HG03521 (cell line): ENCODE measurements around the gene IL9.

Source experiments
- ATAC-seq: cut with Tn5 transposase; IDR thresholded peaks from one replicate; pipeline ENCODE4 v1.9.1; 2021; ENCODE audit warnings: mild to moderate bottlenecking, moderate library complexity; ENCODE audit not compliant: unreplicated experiment

The IL9 gene

DNA sequence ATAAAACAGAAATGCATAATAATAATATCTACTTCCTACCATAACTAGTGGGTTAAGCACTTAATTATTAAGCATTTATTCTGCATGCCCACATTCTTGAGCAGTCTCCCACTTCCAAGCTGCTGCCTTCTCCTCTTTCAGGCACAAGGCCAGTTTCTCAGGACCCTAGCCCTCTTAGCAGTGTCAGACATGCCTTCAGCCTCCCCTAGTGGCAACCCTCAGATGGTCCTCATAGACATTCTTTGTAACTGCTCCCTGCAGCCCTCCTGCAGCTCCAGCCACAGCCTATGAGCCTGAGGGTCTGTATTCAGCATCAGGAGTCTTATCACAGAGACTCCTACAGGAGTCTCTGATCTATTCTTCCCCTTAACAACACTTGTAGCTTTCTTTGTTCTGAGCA lies 3.9 kb downstream of the IL9 start:
- ATAC-seq = no peak

DNA sequence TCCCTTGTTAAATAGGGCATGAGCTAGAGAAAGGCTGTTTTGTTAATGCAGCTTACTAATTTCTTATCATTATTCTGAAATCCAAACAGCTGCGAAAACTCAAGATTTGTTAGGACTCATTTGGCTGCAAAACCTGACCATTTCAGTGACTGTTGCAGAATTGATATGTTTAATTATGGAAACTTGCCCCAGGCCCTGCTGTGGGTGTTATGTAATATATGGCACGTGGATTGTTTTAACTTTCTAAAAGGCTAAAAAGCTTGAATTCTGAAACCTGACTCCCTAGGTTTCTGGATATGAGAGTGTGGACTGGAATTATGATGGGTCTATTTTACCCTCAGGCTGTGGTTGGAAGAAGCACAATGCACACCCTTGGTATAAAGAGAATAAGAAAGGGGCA lies 4.4 kb downstream of the IL9 start:
- no peak for ATAC-seq

DNA sequence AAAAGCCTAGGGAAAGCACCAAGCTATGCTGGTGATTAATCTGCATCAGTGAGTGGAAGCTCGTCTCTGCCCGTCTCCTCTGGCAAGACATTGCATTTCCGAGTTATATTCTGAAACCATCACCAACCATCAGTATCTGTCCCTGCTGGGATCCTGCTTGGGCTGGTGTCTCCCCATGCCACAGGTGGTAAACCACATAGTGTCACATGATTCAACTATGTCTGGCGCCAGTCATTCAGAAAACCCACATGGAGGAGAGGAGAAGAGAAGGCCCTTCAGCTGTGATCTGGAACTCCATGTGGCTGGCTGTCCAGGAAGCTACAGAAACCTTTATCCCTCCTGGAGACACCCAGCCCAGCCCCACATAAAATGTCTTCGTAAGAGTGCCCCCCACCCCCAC lies 4.8 kb downstream of the IL9 start:
- ATAC-seq = no peak

DNA sequence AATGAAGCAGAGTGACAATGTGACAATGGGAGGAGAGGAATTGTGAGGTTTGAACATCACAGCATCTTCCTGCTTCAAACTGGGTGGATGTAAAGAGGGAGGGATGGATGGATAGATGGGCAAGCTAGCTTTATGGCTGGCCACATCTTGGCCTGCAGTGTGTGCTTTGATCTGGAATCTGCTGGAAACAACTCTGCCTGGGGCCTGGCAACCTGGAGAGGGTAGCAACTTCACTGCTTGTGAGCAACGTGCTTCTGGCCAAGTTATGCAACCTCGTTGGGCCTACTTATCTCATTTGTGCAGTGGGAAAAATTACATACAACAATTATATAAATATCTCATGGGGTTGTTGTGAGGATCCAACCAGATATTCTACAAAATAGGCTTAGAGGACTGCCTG lies 5.3 kb downstream of the IL9 start:
- no peak for ATAC-seq

DNA sequence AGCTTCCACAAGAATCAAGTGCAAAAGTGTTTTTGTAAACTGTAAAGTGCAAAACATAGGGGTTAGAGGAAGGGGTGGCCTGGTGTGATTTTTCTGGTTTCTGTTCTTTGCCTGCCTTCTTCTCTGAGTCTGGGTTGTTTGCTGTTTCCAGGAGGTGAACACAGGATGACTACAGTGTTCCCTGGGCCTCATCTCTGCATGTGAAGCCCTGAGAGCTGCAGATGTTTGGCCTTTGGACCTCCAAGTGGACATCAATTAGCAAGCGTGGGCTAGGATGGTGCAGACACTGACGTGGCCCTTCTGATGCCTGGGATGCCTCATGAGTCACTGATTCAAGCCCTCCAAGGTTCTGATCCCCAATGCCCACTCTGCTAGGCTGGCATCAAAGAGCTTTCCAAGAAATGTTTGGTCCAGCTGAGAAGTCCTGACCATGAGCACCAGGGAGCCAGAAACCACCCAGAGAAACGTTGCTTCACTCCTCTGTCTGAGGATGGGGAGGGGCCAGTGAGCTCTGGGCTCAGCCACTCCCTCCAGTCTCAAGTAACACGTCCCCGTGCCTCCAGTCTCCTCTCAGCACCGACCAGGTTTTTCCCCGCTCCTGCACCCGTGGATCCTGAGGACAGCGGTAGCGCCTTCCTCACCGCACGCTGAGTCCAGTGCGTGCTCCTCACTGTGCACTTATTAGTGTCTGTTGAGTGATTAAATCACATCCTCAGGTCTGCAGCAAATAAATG lies 7.6 kb downstream of the IL9 start:
- ATAC-seq = no peak

DNA sequence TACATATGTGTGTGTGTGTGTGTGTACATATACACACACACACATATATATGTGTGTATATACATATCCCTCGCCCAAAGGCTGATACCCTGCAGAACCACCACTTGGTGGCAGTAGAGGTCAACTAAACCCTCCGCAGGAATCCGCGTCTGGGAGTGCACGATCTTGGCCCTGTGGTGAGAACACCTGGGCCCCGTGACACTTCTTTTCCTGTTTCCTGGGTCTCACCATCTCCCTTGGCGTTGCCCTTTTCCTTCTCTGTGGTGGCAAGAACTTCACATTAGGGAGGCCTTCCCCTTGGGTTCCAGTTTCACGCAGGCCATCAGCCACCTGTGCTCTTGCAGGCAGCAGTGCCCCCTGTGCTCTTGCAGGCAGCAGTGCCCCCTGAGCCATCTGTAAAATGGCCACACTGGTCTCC lies 8.2 kb downstream of the IL9 start:
- ATAC-seq = peak; percentile 93

DNA sequence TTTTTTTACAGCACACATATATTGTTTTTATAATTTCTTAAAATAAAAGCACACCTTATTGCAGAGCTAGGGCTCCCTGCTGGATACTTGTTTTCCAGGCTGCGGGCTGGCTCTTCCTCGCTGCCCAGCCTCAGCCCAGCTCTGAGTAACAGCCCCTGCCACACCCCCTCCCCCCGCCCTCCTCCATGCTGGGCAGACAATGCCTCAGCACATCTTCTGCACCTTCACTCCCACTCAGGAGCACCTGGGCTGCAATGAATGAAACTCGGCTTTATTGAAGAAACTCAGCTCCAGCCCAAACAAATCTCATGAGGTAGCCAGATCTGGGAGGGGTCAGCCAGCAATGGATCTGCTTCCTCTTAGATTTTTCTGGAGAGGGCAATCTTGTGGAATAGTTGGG lies 9.5 kb downstream of the IL9 start:
- ATAC-seq = no peak

DNA sequence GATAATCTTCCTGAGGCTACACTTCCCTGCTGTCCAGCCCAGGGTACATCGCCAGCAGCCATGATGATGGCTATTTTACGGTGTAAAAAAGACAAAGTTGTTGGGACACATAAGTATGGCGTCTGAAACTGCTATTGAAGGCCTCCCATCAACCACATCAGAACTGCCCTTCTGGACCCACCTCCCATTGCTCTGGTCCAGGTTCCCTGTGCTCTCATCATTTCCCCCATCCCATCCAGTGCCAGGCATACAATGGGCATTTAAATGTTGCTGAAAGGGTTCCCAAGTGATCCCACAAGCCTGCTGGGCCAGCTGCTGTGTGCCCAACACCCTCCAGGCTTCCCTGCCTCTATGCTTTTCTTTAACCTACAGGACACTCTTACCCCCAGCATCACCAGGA lies 10.6 kb downstream of the IL9 start:
- ATAC-seq = no peak

DNA sequence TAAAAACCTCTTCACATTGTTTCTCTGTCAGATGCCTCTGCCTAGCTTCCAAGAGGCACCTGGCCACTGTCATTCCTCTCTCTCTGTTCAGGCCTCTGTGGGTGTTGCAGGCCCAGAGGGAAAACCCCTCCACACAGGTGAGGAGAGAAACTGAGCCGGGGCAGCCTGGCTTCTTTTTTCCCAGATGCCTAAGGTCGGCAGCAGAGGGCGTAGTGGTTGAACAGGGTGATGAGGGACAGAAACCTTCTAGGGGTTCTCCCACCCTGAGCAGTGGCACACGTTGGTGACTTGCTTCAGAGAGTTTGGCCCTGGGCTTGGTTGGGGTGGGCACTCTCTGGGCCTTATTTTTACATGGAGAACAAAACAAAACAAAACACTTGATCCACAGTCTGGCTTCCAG lies 12.2 kb downstream of the IL9 start:
- no peak for ATAC-seq

DNA sequence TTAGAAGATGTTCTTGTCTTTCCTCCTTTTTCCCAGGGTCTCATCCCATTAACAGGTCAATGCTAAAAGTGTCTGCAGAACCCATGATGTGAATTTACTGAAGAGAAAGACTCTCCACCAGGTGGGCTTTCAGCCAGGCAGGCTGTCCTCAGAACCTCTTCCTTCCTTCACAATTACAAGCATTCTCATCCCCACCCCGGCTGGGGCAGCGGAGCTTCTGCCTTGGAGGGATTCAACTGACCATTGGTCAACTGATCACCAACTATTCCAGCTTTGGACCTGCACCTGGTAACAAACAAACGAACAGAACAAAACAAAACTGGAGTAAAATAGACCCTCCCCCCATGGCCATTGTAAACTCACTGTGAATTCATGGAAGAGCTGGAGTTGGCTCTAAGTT lies 12.6 kb downstream of the IL9 start:
- no peak for ATAC-seq

DNA sequence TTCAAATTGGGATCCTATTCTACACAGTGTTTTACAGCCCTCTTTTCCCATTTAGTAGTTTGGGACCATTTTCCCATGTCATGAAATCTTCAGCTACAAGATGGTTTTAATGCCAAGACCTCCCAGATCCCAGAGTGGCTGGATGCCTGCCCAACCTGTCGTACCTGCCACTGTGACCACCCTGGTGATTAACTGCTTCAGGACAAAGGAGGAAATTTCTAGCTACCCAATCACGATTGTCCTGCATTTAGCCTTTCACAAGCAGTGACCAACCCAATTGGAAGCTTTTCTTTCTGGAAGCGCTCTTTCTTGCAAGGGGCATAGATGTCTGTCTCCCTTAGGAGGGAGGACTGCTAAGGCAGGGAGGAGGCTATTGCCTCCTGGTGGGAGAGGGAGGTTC lies 13.8 kb downstream of the IL9 start:
- ATAC-seq = no peak

DNA sequence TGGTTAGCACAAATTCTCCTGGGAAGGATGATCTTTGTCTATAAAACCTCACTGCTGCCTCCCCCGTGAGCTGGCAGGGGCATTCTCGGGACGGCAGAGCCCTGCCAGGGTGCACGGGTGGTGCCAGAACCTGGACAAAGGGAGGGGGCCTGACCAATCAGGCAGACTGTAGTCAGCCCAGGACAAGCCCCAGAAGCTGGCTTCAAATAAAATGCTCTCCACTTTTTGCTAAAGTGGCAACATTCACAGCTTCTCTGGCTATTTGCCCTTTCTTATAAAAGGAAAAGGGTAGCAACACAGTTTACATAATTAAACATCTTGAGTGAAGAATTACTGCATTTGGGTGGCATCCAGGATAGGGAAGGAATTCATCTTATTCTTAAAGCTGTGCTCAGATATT lies 14.4 kb downstream of the IL9 start:
- no peak for ATAC-seq

DNA sequence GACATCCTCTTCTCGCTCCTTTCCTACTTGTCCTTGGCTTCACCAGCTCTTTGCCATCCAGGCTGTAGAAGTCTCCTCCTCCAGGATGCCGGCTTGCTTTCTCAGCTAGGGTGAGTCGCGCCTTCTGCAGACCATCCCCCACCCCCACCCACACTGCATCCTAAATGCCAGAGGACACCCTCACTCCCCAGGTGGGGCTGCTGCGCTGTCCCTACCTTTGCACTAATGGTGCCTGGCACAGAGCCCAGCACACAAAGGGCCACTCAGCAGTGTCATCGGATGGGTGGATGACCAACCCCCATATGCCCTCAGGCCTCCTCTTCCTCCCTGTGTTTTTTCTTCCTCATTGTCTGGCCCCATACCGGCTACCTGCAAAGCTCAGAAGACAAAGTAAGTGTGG lies 14.8 kb downstream of the IL9 start:
- no peak for ATAC-seq

DNA sequence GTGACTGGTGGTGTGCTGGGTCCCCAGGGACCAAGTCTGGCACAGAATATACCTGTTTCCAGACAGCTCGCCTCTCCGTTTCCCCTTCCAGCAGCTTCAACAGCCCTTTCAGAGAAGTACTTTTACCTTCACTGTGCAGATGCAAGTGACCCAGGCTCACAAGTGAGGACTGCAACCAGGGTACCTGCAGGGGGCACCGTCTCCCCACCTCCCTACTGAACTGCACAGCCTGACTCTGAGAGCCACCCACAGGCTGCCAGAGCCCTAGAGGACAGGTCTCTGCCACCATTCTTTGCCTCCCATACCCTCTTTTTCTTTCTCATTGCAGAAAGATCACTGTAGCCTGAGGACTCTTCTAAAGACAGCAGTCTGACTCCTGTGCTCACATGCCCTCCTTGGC lies 15.4 kb downstream of the IL9 start:
- ATAC-seq = no peak

DNA sequence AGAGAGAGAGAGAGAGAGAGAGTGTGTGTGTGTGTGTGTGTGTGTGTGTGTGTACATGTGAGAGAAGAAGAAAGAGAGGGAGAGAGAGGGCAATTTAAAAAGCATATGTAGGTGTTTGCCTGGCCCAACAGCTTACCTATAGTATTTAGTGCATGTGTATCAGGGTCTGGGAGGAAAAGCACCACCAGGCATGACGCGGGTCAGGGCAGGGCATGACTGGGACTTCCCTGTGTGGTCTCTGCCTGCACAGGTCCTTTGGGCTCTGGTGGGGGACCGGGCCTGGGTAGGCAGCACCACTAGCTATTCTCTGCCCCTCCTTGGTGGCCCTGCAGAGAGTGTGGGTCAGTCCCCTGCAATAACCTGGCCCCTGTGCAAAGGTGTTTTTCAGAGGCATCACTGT lies 16.1 kb downstream of the IL9 start:
- no peak for ATAC-seq

DNA sequence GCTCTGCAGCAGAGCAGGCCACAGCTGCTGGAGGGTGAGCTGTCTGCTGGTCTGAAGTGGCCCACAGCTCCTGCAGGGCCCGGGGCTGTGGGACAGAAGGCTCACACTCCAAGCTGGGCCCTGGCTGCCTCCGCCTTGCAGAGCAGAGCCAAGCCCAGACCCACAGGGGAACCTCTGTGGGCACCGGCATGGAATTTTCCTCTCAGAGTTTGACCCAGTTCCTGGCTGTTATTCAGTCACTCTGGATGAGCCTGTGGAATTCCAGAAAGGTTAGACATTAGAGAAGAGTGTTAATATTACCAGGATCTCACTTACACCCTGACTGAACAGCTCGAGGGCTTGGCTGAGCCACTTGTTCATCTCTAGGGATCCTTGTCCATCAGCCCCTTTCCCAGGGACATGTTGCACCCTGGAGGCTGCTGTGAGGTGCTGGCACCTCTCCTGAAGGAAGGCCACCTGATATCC lies 17.5 kb downstream of the IL9 start:
- no peak for ATAC-seq

DNA sequence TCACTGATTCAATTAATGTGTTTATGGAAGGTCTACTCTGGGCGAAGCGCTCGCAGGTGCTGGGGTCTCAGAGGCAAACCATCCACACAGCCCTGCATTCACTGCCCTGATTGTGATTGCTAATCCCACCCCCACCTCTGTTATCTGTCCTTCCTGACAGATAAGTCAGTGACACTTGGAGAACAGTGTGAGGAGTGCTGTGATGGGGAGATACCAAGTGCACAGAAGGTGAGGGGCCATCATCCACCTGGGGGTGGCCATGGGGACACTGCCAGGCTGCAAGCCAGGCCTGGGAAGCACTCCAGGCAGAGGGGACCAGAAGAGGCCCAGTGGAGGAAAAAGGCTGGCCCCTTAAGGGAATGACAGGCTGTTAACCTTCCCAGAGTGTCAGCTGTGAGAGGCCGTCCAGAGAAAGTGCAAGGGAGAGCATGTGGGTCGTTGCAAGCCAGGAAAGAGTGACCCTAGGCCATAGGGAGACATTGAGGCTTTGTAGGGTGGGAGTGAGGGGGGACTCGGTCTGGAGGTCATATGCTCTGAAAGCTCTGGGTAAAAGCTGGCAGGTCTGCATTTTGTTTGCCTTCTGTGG lies 18.0 kb downstream of the IL9 start:
- ATAC-seq = no peak

DNA sequence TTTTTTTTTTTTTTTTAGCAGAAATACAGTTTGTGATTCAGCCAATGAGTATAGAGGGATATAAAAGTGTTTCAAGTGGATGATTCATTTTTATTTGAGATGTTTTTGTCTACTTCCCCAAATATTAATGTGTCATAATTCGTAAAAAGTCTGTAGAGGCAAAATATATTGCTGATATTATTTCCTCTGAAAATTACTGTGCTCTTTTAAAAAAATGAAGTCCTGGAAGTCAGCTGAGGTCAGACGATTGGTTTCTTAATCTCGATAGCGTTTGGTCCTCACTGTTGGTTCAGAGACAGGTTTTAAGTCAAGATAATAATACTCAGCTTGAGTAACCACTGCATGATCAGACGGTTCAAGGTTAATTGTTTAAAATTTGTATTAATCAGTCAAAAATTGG lies 19.5 kb downstream of the IL9 start:
- no peak for ATAC-seq

DNA sequence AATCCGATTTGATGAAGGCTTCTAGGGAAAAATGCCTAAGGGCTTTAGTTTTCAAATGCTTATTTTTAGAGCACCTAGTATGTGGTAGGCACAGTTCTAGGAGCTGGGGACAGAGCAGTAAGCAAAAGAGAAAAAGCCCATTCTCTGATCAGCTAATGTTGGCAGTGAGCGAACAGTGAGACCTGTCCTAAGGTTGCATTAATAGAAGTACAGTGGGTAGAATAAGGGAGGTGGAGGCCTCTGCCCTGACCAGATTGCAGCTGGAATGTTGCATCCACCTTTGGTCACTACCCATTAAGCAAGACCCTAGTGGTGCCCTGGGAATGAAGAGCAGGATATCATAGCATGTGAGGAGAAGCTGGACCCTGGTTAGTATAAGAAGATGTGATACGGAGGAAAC lies 20.1 kb downstream of the IL9 start:
- ATAC-seq = no peak

DNA sequence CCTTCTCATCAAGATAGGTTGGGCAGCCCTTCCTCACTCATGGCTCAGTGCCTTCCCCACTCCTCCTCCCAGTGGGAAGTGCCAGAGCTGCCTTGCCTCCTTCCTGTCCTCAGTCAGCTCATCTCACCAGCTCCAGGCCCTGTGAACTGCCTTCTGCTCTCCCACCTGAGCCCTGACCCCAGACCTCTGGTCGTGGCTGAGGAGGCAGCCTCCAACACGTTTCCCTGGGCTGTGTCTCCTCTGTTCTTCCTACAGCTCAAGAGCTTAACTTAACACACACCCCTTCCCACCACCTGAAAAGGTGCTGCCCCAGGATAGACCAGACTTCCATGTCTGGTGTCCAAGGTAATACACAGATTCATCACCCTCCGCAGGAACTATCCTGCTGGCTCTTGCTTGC lies 21.2 kb downstream of the IL9 start:
- ATAC-seq = no peak

DNA sequence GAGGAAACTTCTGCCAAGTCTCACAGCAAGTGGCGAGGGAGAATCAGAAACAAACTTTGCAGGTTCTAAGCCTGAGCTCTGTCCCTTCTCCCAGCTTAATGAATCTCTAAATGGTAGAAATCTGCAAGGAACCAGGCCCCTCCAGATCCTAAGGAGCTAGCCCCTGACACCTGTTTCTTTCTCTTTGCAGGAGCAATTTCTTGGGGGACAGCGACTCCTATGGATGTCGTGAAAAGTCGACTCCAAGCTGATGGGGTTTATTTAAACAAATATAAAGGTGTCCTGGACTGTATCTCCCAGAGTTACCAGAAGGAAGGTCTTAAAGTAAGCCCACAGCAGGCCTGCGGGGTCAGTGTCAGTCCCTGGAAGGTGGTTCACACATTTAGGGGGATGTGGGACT lies 21.8 kb downstream of the IL9 start:
- ATAC-seq = no peak

DNA sequence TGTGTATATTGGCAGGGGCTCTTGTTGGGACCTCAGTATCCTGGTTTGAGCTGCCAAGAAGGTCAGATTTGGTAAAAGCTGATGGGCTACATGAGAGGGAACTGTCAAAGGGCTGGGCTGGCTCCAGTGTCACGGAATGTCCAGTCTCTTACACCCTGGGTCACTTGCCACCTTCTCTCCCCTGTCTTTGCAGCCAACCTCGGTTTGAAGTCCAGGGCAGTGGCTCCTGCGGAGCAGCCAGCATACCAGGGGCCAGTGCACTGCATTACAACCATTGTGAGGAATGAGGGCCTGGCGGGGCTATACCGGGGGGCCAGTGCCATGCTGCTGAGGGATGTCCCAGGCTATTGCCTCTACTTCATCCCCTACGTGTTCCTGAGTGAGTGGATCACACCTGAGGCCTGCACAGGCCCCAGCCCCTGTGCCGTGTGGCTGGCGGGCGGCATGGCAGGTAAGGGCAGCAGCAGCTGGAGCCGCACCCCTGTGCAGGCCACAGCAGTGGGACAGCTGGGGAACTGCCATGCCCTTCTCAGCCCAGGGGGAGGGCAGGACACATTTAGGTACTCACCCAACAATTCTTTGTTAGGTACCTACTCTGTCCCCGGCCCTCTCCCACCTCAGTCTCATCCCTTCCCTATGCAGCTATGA lies 24.2 kb downstream of the IL9 start:
- ATAC-seq = no peak

DNA sequence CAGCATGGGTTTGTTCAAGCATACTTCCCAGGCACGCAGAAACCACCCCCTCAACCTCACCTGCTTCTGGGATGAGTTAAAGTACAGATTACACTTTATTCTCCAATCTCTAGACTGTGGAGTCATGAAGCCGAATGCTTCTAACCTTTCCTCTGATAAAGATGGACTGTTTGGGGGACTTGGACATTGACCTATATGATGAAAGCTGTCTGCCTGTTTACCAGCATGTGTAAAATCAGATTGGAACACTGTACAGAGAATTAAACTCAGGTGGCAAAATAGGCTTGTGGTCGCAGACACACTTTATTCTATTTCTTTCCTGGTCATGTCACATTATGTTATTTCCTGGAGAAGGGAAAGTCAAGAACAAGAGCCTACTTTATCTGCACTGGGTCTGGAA lies 25.7 kb downstream of the IL9 start:
- ATAC-seq = no peak
